Measurements from ENCODE around the gene LYZL1.

DNA sequence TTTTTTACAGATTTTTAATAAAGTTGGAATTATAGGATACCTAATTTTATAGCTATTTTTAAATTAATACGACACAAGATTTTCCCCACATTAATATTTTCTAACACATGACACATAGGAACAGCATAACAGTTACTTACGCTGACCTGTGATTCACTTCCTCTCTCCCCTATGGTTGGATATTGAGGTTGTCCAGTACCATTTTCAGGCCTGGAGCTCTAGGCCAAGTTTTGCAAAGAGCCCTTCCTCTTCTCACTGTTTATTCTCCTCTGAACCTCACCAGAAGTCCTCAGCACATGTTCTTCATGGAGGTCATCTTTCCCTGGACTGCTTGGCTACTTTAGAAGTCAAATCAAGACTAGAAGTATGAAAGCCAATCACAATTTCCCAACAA lies 28.2 kb downstream of the LYZL1 start:
- TF ChIP-seq, protein P1, sequence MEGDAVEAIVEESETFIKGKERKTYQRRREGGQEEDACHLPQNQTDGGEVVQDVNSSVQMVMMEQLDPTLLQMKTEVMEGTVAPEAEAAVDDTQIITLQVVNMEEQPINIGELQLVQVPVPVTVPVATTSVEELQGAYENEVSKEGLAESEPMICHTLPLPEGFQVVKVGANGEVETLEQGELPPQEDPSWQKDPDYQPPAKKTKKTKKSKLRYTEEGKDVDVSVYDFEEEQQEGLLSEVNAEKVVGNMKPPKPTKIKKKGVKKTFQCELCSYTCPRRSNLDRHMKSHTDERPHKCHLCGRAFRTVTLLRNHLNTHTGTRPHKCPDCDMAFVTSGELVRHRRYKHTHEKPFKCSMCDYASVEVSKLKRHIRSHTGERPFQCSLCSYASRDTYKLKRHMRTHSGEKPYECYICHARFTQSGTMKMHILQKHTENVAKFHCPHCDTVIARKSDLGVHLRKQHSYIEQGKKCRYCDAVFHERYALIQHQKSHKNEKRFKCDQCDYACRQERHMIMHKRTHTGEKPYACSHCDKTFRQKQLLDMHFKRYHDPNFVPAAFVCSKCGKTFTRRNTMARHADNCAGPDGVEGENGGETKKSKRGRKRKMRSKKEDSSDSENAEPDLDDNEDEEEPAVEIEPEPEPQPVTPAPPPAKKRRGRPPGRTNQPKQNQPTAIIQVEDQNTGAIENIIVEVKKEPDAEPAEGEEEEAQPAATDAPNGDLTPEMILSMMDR (IDR thresholded peaks at IDR 0.05; ENCODE audit: poor library complexity, severe bottlenecking), result no peak
- TF ChIP-seq POLR2AphosphoS5 (IDR thresholded peaks at IDR 0.05), result no peak
- no peak for TF ChIP-seq EZH2 (IDR thresholded peaks at IDR 0.05; ENCODE audit: borderline replicate concordance, insufficient read depth, low read length, poor library complexity, severe bottlenecking)
- TF ChIP-seq TAF1 (IDR thresholded peaks at IDR 0.05; ENCODE audit: low read depth), result no peak
